Keratinocyte (primary cell): ENCODE results near the gene SH2B3.

Experiments used
- CTCF ChIP-seq, 3 experiments: IDR thresholded peaks in 1 of 3; conservative IDR thresholded peaks in 1 of 3; optimal IDR thresholded peaks in 1 of 3; 2 replicates in 2 of 3; 3 replicates in 1 of 3; pipeline versions ENCODE3 to v1.5.1; 2011; ENCODE audit warnings: low read length in 3 of 3, mild to moderate bottlenecking in 3 of 3, moderate library complexity in 2 of 3, control low read depth in 1 of 3, inconsistent platforms in 1 of 3; ENCODE audit not compliant: insufficient read depth in 2 of 3; ENCODE audit errors: extremely low read depth in 1 of 3
- EZH2 ChIP-seq: IDR thresholded peaks from one replicate; pipeline ENCODE4 v1.6.1; 2012; ENCODE audit warnings: inconsistent platforms, mild to moderate bottlenecking, low read length, moderate library complexity

GRCh38 chr12:111436266-111436665 is 30.5 kb downstream of the SH2B3 start:
- no peak for TF ChIP-seq CTCF (optimal IDR thresholded peaks at IDR 0.05 in 1 of 3, IDR thresholded peaks at IDR 0.05 in 1 of 3, conservative IDR thresholded peaks at IDR 0.05 in 1 of 3; ENCODE audit: extremely low read depth in 1 of 3, insufficient read depth in 2 of 3, low read length in 3 of 3)
- TF ChIP-seq EZH2 = no peak
